ENCODE measurements around the gene WDR27.

The WDR27 gene

DNA sequence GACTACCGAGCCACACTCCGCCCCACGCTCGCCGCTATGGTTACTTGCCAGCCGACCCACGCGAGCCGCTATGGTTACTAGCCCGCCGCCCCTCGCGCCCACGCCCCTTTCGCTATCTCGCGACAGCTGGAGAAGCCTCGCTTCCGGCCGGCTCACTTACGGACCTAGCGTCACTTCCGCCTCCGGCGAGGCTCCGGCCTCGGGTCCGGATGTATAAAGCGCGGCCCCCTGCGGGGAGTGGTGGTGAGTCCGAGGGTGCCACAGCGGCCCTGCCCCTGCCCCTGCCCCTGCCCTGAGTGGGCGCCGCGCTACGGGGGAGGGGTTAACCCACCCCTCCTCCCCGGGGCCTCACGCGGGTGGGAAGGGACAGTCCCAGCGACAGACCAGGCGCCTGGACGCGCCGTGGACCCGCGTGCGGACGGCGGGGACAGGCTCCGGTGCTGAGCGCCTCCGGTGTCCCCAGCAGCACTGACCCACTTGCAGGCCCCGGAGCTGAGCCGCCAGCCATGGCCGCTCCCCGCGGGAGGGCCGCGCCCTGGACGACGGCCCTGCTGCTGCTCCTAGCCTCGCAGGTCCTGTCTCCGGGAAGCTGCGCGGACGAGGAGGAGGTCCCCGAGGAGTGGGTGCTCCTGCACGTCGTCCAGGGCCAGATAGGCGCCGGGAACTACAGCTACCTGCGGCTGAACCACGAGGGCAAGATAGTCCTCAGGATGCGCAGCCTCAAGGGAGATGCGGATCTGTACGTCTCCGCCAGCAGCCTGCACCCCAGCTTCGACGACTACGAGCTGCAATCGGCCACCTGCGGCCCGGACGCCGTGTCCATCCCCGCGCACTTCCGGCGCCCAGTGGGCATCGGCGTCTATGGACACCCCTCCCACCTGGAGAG is at the start of gene WDR27, which contains the start of gene C6orf120:
WDR27 (minus strand) TSS at position 76 of the 886 bp plus-strand sequence. CDS start 13,024 bp downstream, outside the sequence.
C6orf120 (plus strand) TSS at position 173 of the 886 bp plus-strand sequence; CDS start at position 507, 334 bp downstream.
- DNase-seq: peak; percentile 38

DNA sequence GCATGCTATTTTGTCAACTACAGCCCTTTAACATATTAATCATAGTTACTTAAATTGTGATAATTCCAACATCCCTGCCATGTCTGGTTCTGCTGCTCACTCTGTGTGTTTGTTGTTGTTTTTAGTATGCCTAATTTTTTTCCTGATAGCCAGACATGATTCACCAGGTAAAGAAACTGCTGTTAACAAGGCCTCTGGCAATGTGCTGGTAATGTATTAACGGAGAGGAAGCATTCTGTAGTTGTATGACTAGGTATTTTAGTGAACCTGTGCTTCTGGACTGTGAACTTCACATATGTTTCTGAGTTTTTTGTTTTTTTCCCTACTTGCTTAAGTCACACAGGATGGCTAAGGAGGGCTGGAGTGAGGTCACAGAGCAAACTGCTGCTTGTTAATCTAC is 44.7 kb upstream of the WDR27 start:
- no peak for DNase-seq

DNA sequence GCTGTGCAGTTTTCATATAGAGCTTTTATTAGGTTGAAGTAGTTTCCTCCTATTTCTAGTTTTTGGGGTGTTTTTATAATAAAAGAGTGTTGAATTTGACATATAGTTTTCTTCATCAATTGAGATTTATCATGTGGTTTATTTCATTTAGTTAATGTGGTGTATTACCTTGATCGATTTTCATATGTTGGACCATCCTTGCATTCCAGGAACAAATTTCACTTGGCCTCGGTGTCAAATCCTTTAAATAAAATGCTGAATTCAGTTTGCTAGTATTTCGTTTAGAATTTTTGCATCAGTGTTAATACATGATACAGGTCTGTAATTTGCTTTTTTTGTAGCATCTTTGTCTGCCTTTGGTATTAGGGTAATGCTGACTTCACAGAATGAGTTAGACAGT is 43.6 kb upstream of the WDR27 start:
- DNase-seq: no peak

DNA sequence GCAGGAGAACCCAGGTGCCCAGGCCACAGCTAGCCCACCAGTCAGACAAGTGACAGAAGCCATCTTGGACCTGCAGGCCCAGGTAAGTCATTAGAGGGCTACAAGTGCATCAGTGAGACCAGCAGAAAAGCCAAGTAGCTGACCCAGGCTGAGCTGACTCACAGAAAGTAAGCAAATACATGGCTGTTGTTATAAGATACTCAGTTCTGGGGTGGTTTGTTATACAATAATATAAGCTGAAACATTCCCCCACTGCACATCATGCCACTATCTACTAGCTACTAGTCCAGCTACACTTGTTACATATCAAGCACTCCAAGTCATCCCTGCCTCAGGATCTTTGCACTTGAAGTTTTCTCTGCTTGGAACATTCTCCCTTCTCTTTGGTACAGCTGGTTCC is 39.5 kb upstream of the WDR27 start:
- DNase-seq: no peak

DNA sequence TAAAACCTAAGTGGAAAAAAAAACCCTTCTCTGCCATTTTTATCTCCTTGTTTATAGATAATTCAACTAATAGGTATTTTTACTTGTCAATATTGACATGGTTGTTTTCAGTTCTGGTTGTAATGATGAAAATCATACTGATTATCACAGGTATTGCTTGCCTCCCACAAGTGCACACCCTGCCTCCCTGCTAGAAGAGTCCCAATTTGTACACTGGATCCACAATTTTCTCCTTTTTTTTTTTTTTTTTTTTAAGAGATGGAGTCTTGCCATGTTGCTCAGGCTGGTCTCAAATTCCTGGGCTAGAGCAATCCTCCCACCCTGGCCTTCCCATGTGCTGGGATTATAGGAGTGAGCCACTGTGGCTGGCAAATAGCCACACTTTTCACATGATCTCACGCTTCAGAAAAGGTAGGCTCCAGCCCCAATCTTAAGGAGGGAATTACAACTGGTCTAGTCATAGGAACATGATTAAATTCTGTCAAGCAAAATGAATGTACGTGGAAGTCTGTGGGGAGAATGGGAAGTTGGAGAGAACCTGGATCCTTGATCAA is 37.2 kb upstream of the WDR27 start:
- DNase-seq: no peak

DNA sequence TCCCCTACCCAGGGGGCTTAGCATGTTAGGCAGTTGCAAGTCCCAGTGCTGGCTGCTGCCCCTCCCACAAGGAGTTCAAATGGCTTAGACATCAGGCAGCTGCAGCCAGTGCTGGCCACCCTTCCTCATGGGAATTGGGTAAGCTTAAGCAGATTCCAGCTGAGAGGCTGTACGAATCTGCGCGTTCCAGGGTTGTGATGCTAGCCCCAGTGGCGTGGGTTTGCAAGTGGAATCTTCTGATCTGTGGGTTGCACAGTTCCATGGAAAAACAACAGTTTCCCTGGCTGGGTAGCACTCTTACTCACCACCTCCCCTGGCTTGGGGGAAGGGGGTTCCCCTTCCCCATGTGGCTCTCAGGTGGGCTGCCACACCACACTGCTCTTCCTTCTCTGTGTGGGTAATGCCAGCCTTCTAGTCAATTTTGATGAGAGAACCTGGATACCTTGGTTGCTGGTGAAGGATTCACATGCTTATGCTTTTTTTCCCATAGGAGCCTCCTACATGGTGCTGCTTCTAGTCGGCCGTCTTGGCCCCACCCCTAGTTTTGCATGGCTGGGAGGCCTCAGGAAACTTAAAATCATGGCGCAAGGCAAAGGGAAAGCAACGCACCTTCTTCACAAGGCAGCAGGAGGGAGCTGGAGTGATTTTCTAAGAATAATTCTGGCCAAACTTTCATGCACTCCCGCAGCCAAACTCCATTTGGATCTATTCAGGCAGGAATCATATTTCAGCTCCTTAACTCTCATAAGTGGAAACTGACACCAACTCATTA is 36.6 kb upstream of the WDR27 start:
- DNase-seq: no peak

DNA sequence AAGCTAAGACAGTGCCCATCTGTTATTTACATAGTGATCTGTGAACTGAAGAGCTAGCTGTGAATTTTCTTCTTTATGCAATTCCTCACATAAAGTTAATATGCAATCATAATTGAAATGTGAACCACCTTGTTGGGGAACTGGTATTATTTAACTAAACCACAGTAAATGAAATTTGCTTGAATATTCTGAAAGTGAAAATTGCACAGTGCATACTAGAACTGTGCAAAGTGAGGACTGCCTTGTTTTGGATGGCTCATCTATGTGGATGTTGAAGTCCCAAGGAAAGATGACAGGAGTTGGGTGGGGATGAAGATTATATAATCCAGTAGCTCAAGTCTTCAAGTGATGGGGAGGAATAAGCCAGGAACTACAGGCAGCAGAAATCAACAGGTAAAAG is 28.1 kb upstream of the WDR27 start:
- no peak for DNase-seq

DNA sequence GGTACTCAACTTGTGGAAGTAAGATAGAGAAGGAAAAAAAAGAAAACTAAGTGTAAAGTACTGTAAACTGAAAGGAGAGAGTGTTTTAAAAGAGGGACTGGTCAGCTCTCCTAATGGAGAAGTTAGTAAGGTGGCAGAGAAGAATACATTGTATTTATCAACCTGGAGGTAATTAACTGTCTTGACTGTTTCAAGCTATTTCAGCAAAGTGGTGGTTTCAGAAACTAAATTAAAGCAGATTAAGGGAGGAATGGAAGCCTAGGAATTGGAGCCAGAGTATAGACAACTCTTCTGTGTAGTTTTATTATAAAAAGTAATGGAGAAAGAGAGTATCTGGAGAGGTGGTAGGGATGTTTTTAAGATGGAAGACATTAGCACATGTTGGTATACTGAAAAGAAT is 25.1 kb upstream of the WDR27 start:
- no peak for DNase-seq

DNA sequence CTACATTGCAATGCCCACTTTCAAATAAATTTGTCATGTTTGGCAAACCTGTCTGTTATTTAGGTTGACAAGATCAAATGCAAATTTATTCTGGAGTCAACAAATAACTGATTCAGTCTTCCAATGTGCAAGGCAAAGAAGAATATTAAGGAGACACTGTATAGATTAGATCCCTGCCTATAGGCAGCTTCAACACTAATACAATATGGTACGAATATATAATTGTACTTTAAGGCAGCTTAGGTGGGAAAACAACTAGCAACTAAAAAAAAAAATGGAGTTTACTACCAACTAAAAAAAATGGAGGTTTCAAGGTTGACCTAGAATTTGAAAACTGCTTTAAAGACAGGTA is 24.2 kb upstream of the WDR27 start:
- DNase-seq: no peak

DNA sequence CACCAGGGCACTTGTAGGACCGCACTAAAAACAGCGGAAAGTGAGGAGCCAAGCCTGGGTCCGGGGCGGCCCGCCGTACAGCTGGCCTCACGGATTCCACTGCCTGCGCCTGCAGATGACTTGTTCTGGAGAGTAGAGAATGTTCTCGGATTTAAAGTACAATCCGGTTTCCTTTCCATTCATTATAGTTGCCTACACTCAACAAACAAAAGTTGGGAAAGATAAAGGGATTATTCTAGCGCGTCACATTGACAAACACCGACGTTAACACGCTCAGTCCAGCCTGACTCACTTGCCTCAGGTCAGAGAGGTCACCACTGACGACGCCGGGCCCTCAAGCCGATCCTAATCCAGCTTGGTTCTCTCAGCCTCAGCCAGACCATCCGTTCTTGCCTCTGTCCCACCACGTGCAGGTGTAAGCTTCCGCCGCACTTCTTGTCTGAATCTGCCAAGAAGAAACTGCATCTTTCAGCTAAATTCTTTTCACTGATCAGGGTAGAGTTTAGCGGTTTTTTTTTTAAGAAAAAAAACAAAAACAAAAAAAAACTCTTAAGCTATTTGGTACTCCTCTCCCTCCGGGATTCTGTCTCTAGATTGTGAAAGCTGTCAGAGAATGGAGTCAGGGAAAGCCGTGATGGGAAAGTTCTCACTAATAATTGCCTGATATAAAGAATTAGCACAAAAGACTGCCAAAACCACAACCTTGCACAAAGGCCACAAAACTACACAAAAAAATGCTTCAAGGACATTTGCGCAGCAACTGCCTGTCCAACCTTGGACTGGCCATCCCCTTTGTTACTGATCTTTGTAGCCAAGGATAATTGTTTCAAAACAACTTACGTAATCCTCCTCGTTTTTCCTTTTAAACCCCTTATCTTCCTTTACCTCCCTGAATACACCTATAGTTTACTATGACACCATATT is 23.6 kb upstream of the WDR27 start:
- DNase-seq: no peak

DNA sequence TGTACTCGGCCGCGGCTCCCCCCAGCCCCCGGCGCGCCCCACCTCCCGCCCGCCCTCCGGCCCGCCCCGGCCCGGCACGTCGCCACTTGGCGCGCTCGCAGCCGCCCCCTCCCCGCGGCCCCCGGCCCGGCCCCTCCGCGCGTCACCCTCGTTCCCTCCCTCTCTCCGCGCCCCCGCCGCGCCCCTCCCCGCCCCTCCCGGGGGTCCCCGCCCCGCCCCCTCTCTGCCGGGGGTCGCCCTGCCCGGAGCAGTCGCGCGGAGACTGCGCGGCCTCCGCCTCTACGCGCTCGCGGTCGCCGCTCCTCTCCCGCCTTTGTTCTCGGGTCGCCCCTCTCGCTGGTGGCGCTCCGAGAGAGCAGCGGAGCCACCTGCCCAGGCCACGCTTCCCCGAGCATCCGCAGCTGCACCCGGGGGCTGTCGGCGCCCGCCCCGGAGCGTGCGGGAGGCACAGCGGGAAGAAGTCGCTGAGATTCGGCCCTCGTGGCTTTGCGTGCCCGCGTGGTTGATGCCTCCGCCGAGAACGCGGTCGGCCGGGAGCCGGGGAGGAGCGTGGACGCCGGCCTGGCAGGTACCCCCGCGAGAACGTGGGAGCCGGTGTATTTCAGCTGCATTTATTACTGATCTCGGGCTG is 22.8 kb upstream of the WDR27 start, which contains the start of gene PHF10:
PHF10 (minus strand) TSS at position 7 of the 631 bp plus-strand sequence. CDS start 569 bp downstream, outside the sequence.
- DNase-seq: no peak

DNA sequence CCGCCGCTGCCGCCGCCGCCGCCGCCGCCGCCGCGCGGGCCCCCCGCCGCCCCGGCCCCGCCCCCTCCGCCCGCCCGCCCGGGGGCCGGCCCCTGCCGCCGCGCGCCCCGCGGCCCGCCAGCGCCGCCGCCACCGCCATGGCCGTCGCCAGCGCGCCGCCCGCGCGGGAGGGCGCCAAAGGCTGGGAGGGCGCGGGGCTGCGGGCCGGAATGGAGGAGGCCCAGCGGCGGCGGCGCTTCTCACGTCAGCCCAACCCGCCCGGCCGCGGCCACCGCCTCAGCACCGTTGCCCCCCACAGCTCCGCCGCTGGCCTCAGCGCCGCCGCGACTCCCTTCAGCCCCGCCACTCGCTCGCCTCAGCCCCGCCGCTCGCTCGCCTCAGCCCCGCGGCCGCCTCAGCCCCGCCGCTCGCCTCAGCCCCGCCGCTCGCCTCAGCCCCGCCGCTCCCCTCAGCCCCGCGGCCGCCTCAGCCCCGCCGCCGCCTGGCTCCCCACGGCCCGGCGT is 22.2 kb upstream of the WDR27 start:
- DNase-seq: no peak

DNA sequence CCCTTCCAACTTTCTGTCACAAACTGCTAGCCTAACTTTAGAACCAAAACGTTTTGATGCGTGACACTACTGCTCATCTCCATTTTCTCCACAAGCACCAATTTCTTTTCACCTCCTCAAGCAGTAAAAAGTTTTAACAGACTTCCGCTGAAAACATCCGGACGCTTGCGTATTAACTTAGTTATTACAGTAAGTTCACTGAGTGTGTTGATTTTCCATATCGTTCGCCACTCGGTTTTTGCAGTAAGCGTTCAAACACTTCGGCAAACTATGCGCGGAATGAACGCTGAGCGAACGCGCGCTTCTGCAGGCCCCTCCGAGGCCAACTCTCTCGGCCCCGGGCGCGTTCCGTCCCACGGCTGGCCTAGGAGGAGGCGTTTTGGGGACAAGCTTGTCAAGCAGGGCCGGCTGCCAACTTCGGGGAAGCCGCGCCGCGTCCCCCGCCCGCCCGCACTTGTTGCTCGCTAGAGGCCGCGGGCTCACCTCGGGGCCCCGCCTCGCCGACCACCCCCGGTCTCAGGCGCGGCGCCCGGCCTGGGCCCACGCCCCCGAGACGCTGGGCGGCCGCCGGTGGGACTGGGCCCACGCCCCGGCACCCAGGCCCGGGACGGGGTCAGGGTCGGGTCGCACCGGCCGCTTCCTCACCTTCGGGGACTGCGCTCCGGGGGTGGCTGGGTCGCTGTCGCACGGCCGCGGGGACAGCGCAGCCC is 21.5 kb upstream of the WDR27 start:
- DNase-seq: no peak

DNA sequence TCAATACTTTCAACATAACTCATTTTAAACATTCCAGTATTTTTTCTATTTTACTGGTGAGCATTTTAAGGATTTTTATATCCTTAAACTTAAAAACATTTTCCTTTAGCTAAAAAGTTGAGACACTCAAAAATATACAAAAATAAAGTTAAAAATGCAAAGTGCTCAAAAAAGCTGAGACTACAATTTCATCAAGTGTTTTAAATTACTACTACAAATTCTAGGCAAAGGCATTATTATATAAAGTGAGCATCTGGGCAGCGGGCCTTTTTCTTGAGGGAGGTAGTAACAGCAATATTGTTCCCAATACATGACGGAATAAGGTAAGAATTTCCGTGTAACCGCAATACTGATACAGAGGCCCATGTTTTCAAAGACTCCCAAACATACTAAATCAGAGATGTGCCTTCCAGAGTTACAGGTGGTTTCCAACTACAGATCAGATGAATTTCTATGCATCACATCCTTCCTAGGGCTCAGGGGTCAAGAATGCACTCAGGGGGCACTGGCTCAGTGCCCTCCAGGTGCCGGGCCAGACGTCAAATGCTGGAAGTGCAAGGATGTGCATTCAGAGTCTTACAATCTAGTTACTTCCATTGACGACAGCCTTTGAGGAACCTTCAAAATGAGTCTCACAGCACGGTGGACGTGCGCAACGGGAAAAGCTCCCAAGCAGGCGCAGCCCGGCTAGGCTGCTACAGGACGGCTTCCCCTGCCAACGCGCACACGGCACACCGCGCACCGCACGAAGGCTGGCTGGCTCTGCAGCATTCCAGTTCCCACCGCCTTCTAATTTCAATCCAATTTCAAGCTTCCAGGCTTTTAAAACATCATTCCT is 20.8 kb upstream of the WDR27 start:
- no peak for DNase-seq

DNA sequence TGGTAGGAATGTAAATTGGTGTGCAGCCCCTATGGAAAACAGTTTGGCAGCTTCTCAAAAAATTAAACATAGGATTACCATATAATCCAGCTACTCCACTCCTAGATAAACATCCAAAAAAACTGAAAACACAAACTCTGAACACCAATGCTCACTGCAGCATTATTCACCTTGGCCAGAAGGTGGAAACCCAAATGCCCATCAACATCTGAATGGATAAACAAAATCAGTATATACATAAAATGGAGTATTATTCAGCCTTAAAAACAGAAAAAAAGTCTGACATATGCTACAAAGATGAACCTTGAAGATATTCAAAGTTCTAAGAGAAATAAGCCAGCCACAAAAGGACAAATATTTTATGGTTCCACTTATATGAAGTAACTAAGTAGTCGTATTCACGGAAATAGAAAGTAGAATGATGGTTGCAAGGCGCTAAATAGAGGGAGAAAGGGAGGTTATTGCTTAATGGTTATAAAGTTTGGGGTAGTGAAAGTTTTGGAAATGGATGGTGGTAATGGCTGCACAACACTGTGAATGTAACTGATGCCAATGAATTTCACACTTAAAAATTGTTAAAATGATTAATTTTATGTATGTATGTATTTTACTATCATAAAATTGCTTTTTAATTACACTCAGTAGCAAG is 18.5 kb upstream of the WDR27 start:
- no peak for DNase-seq

DNA sequence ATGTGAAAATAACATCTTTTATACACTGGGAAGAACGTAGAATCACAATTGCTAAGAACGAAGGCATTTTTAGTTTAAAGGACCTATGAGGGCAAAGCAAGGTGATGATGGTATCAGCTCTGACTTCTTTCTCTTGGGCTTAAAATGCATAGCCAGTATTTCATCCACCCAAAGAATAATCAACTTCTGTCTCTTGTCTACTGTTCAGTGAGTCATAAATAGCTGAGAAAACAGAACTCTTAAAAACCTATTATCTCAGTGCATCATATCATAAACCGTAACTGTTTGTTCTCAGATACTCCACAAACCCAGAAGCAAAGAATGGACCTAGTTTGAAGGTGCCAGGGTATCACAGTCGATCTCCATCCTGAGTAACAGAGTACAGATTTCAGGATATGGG is 17.3 kb upstream of the WDR27 start:
- no peak for DNase-seq

DNA sequence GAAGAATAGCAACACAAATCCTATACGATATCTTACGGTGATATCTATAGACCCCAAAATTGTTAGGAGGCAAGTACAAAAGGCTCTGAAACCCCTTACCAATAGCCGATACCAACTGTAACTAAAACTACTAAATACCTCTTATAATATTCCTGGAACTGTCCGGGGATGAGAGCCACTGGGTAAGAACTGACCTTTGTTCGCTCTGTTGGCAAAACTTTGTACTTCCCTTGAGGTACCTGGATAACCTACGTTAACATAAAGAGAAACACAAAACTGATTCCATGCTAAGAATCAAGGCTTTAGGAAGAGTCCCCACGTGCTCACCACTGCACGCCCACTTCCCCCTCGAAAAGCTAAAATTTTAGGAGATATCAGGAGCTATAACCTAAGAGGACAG is 12.8 kb upstream of the WDR27 start:
- DNase-seq: no peak

DNA sequence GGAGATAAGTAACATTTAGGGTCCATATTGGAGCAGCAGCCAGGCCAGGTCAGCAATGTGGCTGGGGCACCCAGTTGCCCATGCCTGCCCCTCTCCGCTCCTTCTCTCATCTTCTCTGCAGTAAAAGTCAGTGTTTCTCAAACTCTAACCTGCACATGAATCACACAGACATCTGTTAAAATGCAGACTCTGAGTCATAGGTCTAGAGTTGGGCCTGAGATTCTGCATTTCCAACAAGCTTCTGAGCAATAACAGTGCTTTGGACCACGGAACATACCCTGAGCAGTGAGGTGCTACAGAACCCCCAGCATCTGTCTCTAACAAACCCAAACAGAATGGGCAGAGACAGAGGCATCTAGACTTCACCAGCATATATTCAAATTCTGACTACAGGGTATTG is 12.3 kb upstream of the WDR27 start:
- no peak for DNase-seq

DNA sequence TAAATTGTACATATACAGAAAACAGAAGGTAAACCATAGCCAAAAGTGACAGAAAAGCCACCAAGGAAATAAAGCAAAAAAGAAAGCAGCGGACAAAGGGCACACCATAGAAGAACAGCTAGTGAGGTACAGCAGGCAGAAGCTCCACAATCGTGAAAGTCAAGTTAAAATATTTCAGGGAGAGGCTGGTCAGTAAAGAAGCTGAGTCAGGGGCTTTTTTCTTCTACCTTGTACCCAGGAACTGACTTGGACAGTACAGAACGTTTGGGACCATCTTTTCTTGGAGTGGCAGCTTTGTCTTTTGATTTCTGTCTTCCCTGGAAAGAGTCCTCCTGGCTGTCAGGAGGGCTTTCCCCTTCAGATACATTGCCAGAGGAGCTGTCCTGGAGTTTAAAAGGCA is 8.2 kb upstream of the WDR27 start:
- DNase-seq: no peak

DNA sequence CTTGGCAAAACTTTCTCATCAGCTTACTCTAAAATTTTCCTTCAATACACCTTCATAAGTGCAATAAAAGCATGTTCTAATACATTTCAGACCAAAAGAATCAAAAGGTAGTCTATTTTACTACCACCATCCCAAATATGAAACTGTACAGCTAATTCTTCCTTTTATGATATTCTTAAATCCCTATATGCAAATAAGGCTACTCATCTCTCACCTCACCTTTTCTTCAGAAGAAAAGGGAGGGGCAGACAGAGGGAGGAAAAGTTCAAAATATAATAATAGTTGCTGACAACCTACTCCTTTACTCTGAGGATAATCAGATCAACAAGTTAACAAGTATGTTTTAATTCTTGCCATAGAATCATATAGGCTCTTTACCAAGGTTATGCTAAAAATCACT is 7.5 kb upstream of the WDR27 start:
- DNase-seq: no peak
